ENCODE measurements around the gene CX3CR1. TPM values are rescaled to one million over a fixed set of nuclear protein-coding genes. Genes with fewer than 3 reads are reported as not detected.

CX3CR1 gene
- total RNA-seq, 2 donors from 2014 or later = 0.23 to 0.25 TPM

DNA sequence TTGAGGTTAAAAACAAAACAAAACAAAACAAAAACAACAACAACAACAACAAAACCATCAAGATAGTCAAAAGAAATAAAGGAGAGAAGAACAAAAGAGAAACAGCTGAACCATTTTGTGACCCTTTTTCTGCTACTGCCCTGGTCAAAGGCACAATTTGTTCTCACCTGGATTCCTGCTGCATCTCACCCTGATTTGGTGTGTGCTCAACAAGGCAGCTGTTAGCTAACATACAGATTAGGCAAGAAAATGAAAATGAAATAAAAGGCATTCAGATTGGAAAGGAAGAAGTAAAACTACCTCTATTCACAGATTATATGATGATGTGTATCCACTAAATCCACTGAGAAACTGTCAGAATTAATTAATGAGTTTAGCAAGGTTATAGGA, 58.7 kb downstream of the CX3CR1 start:
- Mint-ChIP-seq H3K27ac (no peak overlapping the region), H3K36me3 (no peaks in the 10 kb centered on the region), H3K9me3 (no peaks in the 10 kb centered on the region)
- ATAC-seq (no peak), DNase-seq (ENCODE audit: low spot score in 2 of 2) (no peak)

DNA sequence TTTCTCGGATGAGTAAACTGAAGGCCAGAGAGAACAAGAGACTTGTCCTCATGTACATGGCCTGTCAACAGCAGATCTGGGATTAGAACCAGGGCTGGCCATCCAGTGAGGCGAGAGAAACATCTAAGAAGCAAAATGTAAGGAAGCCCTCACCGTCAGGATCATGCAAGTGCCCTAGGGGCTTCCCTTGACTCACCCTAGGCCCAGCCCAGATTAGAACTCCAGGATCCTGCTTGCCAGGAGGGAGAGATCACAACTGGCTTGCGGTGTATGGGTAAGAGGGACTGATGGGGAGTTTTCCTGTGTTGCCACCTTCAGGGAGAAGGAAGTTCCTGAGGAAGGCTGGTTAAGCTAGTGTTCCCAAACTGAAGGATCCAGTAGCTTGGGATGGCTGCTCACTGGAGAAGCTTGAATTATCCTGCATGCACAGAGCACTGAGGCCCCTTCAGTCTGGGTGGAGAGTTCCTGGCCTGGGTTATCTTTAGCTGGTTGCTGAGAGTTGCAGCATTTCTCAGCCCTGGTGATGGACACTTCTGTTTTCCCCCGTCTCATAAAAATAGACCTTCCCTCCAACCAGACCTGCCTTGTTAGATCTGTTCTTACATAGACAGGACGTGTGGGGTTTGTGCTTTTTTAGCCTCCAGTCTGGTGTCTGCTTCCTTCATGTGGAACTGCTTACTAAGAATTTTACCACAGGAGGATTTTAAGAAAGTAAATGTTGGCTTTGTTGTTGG, 59.3 kb downstream of the CX3CR1 start:
- no peaks in the 10 kb centered on the region for H3K9me3 Mint-ChIP-seq
- no peak for DNase-seq (ENCODE audit: low spot score in 2 of 2)
- H3K27ac Mint-ChIP-seq = no peak overlapping the region
- ATAC-seq = no peak
- H3K36me3 Mint-ChIP-seq = no peaks in the 10 kb centered on the region

DNA sequence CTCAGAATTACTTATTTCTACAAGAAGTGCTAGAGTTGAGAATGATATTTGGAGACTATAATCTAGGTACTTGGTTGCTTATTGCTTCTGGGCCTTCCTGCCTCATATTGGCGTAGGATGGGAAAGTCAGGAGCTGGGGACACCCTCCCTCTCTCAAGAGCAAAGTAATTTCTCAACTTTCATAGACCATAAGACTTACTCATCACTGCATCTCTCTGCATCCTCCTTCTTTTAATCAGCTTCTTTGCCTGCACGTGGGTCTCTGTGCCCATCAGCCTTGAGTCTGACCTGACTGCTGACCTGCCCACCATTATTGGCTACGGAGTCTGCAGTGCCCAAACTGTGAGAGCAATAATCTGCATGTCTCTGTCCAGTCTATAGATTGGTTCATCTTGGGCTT, 60.1 kb downstream of the CX3CR1 start:
- Mint-ChIP-seq H3K27ac (no peak overlapping the region), H3K36me3 (no peaks in the 10 kb centered on the region), H3K9me3 (no peaks in the 10 kb centered on the region)
- DNase-seq (ENCODE audit: low spot score in 2 of 2) (no peak), ATAC-seq (no peak)

DNA sequence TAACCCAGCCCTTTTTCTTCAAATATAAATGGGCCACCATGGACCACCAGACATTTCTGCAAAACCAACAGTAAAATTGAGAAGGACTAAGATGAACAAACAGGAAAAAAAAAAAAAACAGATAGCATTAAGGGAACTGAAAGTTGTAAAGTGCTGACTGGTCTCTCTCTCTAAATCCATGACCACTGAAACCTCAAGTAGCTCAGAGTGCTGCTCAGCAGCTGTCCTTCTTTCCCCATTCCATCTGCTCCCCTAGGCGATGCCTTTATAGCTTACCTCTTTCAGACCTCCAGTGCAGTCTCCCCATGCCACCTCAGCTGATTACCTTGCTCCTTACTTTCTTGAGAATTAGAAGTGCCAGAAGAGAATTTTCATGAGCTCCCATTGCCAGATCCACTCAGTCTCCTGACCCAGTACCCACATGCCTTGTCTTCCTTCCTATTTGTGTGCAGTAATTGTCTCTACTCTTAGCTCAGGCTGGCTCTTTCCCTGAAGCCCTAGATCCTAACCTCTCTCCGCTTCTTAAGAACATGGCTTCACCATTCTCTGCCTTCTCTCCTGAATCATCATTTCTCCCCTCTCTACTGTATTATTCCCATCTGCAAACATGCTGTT, 63.6 kb downstream of the CX3CR1 start:
- DNase-seq (ENCODE audit: low spot score in 2 of 2) (no peak), ATAC-seq (peak; percentile 31 to 48)
- no peaks in the 10 kb centered on the region for H3K9me3 Mint-ChIP-seq
- no peak overlapping the region for H3K27ac Mint-ChIP-seq
- no peaks in the 10 kb centered on the region for H3K36me3 Mint-ChIP-seq

DNA sequence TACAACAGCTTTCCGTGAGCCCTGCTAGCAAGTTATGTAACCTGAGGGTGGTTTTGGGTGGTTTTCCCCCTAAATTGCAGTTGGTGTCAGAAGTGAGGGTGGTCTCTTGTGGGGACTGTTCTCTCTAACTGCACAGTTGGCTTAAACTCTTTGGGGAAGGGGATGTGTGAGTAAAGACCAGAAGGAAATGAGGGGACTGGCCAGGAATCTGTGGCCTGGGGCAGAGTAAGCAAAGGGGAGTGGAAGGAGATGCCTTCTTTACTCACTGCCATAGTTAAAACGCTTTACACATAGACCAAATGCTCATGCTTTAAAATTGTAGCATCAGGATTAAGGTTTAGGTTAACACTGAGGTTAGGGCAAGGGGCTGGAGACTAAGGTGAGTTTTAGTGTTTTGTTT, 66.2 kb downstream of the CX3CR1 start:
- DNase-seq (ENCODE audit: low spot score in 2 of 2) (no peak), ATAC-seq (no peak)
- Mint-ChIP-seq H3K9me3 (no peaks in the 10 kb centered on the region), H3K27ac (no peak overlapping the region), H3K36me3 (no peaks in the 10 kb centered on the region)

Other genes starting within 250 kb of the CX3CR1 start
- under 1 TPM; 0.09 to 0.21 TPM for gene SCN11A, start 228.1 kb downstream of the CX3CR1 start, total RNA-seq
- 10 to 100 TPM; 39.2 to 51.8 TPM for gene WDR48, start 228.0 kb downstream of the CX3CR1 start, total RNA-seq
- gene GORASP1, start 172.4 kb downstream of the CX3CR1 start, total RNA-seq = 10 to 100 TPM; 19.0 to 22.7 TPM
- gene TTC21A, start 172.4 kb downstream of the CX3CR1 start, total RNA-seq = 1 to 10 TPM; 1.6 to 2.5 TPM
- gene CSRNP1, start 126.4 kb downstream of the CX3CR1 start, total RNA-seq = 10 to 100 TPM; 72.9 to 87.1 TPM
- 1 to 10 TPM in 1 of 2 donors, under 1 TPM in 1; 0.14 to 4.1 TPM for gene XIRP1, start 87.4 kb downstream of the CX3CR1 start, total RNA-seq
- gene CCR8, start 49.7 kb upstream of the CX3CR1 start, total RNA-seq = under 1 TPM; 0.36 to 0.53 TPM
- 10 to 100 TPM; 21.2 to 25.3 TPM for gene SLC25A38, start 103.3 kb upstream of the CX3CR1 start, total RNA-seq
- 1,000 to 10,000 TPM; 2,574 to 3,520 TPM for gene RPSA, start 126.7 kb upstream of the CX3CR1 start, total RNA-seq
- gene MOBP, start 187.6 kb upstream of the CX3CR1 start, total RNA-seq = not detected